ENCODE results near the gene ZNF366.

- TF ChIP-seq PATZ1 (CRISPR knock-in tag; IDR thresholded peaks at IDR 0.05; ENCODE audit: borderline replicate concordance) (no peak), ARNTL (CRISPR knock-in tag; IDR thresholded peaks at IDR 0.05; ENCODE audit: borderline replicate concordance, low read depth) (no peak), RARB (CRISPR knock-in tag; IDR thresholded peaks at IDR 0.05) (no peak), ZNF565 (CRISPR knock-in tag; conservative IDR thresholded peaks at IDR 0.05; ENCODE audit: low read depth) (no peak), ZFP30 (CRISPR knock-in tag; IDR thresholded peaks at IDR 0.05) (no peak), TCF4 (CRISPR knock-in tag; IDR thresholded peaks at IDR 0.05; ENCODE audit: borderline replicate concordance) (no peak), TOX (CRISPR knock-in tag; IDR thresholded peaks at IDR 0.05; ENCODE audit: borderline replicate concordance) (no peak), BACH2 (CRISPR knock-in tag; IDR thresholded peaks at IDR 0.05; ENCODE audit: borderline replicate concordance) (no peak), PPARA (CRISPR knock-in tag; IDR thresholded peaks at IDR 0.05; ENCODE audit: borderline replicate concordance) (no peak), SNAI2 (CRISPR knock-in tag; IDR thresholded peaks at IDR 0.05) (no peak), ISL1 (CRISPR knock-in tag; IDR thresholded peaks at IDR 0.05) (no peak), ZC3H10 (CRISPR knock-in tag; IDR thresholded peaks at IDR 0.05) (no peak), GLIS3 (CRISPR knock-in tag; IDR thresholded peaks at IDR 0.05) (no peak)
- TF ChIP-seq, protein P1, sequence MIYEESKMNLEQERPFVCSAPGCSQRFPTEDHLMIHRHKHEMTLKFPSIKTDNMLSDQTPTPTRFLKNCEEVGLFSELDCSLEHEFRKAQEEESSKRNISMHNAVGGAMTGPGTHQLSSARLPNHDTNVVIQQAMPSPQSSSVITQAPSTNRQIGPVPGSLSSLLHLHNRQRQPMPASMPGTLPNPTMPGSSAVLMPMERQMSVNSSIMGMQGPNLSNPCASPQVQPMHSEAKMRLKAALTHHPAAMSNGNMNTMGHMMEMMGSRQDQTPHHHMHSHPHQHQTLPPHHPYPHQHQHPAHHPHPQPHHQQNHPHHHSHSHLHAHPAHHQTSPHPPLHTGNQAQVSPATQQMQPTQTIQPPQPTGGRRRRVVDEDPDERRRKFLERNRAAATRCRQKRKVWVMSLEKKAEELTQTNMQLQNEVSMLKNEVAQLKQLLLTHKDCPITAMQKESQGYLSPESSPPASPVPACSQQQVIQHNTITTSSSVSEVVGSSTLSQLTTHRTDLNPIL (CRISPR knock-in tag; IDR thresholded peaks at IDR 0.05; ENCODE audit: low read depth), result no peak
Observed at GRCh38 chr5:72440207-72440638, 67.0 kb downstream of the ZNF366 start.

Measured in SK-N-SH treated with all-trans-retinoic acid at 6 μM for 48 hours (cell line).